ENCODE results near the gene WDR91. TPM values are rescaled to one million over a fixed set of nuclear protein-coding genes. Genes with fewer than 3 reads are reported as not detected.
A peak's percentile ranks its signal among the peaks of the same experiment; 100 is the strongest.

Gene WDR91
- polyA plus RNA-seq, 3 donors, result 50.9 to 70.3 (median 51.2) TPM

DNA sequence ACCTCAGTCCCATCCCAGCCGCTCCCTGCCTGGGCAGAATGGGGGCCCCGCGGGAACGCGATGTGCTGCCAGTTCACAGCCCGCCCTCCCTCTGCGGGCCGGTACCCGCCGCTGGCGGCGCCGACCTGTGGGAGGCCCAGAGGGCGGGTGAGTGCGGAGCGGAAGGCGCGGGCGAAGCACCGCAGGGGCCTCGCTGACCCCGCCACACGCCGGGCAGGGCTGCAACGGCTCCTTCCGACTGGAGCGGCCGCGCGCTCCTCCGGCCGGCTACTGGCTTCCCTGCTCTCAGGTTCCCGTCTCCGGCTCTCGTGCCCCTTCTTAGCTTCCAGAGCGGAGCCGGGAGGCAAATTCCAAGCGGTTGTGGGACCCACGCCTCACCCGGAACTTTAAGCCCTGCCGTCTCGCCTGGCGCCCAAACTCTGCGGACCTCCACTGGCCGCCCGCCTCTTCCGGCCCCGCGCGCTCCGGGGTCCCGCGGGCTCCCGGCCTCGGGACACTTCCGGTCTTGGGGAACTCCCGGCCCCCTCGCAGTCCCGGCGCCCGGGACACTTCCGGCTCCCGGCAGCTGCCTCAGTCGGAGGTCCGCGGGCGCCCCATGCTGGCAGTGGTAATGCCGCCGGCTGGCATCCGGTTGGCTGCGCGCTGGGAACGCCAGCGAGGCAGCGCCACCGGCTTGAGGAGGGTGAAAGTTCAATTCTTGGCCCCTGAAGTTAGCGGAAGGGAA, 40.9 kb downstream of the WDR91 start, which contains the start of gene CYREN:
Gene CYREN (minus strand): TSS at position 434 of the 724 bp plus-strand sequence. CDS start 1,785 bp downstream, outside the sequence.
- DNase-seq (ENCODE audit: extremely low read depth in 1 of 11, low read depth in 9 of 11, low spot score in 4 of 11), result peak; percentile 70 to 92 (median 85)

DNA sequence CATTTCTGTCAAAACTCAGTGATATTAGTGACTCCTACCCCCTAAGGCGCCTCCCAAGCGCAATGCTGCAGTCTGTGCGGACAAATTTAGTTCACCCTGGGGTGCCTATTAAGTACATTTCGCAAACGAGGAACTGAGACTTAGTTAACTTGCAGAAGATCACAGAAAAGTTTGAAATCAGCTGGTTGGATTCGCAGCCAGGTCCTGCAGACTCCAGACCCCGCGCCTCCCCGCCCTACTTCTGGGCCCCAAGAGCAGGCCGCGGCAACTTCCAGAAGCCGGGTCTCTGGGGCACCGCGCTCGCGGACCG, 41.4 kb downstream of the WDR91 start:
- no peak for DNase-seq (ENCODE audit: extremely low read depth in 1 of 11, low read depth in 9 of 11, low spot score in 4 of 11)

DNA sequence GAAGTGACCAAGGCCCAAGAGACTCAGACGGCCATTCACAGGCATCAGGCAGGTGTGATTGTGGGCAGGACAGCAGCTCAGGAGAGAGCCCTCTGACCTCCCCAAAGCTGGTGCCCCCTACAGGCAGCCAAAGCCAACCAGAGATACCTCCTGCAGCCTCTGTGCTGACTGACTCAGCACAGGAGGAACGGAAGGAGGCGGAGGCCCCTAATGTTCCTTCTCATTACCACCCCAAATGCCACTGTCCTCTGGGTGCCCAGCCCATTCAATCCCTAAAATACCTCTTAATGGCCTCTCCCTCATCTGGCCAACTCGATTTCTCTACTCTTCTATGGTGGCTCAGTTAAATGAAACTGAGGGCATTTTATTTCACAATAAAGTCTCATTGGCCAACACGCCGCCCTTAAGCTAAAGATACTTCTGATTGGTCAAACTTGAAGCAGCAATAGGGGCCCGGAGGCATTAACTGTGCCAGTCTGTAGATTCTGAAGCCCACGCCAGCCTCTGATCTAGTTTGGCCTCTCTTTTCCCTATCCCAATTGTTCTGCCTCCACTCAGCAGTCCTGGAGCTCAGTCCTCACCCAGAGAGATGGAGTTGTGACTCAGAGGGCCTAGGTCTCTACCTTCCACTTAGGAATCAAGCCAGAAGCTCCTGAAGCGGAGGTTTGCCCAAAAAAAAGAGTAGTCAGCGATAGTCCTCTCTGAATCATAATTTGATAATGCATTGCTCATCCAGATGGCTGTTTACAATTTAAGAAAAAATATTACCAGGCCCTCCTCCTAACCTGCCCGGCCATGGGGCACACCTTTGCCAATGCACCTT, 42.0 kb downstream of the WDR91 start:
- DNase-seq (ENCODE audit: extremely low read depth in 1 of 11, low read depth in 9 of 11, low spot score in 4 of 11), result no peak

DNA sequence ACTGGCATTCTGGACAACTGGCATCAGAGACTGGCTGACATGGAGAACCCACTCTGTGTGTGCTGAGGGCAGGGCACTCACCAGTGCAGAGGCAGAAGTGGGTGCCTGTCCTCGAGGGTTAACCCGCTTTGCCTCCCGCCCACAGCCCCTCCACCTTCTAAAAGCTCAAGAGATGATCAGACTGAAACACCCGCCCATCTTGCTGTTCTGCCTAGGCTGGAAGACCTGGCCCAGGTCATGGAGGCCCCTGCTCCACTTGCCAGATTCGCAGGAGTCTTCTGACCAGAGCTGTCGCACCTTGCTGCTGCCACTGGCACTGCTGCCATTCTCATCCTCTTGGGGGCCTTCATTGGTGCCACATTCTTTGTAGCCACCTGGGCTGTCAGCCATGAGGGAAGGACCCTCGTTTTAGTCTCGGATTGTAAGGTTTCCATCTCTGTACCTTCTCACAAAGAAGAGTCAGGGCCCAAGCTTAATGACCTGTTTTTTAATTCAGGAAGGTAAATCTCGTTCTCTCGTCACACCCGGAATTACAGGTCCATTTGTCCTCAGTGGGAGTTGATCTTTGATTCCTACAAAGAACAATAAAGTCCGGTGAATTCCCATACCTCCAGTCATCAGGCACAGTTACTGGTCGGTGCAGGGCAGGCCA, 42.7 kb downstream of the WDR91 start:
- no peak for DNase-seq (ENCODE audit: extremely low read depth in 1 of 11, low read depth in 9 of 11, low spot score in 4 of 11)

DNA sequence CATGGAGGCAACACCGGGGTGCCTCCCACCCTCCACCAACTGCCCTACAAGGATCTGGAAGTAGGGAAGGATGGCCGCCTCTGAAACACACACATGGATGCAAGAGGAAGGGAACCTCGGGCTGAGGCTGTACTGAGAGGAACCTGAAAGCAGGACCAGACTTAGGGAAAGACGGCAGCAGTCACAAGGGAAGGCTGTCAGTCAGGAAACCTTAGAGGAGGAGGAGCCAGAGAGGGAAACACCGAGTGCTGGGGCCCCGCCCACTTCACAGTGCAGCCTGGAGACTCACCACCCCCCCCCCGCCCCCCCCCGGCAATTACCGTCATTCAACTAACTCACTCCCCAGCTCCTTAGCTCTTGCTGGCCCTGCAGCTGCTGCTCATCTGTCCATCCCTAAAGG, 43.3 kb downstream of the WDR91 start:
- no peak for DNase-seq (ENCODE audit: extremely low read depth in 1 of 11, low read depth in 9 of 11, low spot score in 4 of 11)

DNA sequence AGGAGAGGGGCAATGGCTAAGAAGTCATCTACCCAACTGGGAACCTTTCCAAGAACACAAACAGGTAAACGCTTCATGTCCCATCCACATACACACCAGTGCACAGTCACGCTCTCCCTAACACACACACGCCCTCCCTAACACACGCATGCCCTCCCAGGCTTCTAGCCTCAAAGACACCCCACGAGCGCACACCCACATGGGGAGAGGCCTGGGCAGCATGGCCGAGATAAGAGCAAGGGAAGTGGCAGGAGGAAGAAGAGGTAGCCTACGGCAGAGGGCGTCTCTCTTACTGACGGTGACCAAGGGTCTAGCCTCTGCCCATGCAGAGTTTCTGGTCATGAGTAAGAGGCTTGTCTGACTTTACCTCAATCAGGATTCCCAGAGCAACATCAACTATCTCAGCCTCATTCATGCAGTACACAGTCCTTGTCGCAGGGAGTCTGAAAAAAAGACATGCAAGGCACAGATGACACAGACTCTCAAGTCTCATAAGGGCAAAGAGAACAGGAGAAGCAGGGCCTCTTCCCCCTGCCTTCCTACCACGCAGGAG, 43.9 kb downstream of the WDR91 start:
- no peak for DNase-seq (ENCODE audit: extremely low read depth in 1 of 11, low read depth in 9 of 11, low spot score in 4 of 11)

DNA sequence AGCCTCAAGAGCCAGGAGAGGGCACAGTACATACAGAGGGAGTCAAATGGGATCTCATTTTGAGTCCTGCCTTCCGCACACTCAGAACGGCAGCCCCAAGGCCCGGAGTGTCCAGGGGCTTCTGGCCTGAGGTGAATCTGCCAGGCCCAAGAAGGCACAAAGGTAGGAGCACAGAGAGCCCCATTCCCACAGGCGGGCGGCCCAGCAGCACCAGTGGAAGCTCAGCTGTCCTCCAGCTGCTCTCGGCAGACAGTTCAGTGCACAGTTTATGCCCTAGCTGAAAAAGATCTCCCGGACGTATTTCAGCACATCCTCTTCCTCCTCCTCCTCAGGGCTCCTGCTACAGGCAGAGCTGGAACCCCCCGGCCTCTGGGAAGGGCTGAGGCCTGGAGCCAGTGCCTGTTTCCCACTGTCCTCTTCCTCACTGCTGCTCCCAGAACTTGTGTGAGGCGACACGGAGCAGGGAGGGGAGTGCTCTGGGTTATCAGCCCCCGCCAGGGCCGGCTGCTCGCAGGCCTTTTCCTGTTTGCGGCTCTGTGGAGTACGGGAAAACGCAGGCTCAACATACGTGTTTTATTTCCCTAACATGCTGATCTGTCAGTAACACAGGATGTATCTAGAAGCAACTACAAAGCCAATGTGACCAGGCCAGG, 44.9 kb downstream of the WDR91 start:
- DNase-seq (ENCODE audit: extremely low read depth in 1 of 11, low read depth in 9 of 11, low spot score in 4 of 11), result no peak

DNA sequence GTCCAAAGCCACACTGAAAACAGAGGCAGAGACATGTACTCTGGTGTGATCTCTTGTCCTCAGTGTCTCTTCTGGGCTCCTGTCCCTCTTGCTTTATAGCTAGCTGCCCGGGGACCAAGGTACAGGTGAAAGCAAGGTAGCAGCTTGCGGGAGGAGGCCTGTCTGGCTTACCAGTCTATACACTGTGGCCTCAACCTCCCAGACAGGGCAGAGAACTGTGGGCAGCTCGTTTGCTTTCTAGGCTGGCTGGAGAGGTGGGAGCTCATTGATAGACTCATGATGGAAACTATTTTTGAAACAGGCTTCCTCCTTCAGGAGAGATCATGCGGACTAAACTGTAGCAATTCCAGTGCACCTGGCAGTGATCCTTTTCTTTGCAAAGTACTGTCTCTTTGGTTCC, 45.5 kb downstream of the WDR91 start:
- DNase-seq (ENCODE audit: extremely low read depth in 1 of 11, low read depth in 9 of 11, low spot score in 4 of 11), result no peak

DNA sequence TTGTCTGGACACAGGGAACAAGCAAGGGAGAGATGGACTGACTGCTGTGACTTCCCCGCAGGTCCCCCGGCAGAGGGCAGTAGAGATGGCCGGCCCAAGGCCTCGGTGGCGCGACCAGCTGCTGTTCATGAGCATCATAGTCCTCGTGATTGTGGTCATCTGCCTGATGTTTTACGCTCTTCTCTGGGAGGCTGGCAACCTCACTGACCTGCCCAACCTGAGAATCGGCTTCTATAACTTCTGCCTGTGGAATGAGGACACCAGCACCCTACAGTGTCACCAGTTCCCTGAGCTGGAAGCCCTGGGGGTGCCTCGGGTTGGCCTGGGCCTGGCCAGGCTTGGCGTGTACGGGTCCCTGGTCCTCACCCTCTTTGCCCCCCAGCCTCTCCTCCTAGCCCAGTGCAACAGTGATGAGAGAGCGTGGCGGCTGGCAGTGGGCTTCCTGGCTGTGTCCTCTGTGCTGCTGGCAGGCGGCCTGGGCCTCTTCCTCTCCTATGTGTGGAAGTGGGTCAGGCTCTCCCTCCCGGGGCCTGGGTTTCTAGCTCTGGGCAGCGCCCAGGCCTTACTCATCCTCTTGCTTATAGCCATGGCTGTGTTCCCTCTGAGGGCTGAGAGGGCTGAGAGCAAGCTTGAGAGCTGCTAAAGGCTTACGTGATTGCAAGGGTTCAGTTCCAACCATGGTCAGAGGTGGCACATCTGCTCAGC, 46.8 kb downstream of the WDR91 start:
- no peak for DNase-seq (ENCODE audit: extremely low read depth in 1 of 11, low read depth in 9 of 11, low spot score in 4 of 11)

DNA sequence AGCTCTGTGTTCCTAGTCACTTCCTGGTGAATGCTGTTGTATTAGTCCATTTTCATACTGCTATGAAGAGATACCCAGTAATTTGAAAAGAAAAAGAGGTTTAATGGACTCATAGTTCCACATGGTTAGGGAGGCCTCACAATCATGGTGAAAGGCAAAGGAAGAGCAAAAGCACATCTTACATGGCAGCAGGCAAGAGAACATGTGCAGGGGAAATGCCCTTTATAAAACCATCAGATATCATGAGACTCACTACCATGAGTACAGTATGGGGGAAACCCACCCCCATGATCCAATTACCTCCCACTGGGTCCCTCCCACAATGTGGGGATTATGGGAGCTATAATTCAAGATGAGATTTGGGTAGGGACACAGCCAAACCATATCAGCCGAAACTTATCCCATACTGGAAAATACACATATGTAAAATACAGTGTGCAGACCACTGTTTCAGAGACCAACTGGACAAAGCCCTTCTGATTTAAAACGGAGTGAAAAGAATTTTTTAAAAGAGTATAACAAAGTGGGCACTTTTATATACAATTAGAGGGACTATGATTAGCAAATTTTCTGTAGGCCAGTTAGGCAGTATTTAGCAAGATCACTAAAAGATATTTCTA, 48.8 kb downstream of the WDR91 start:
- no peak for DNase-seq (ENCODE audit: extremely low read depth in 1 of 11, low read depth in 9 of 11, low spot score in 4 of 11)

DNA sequence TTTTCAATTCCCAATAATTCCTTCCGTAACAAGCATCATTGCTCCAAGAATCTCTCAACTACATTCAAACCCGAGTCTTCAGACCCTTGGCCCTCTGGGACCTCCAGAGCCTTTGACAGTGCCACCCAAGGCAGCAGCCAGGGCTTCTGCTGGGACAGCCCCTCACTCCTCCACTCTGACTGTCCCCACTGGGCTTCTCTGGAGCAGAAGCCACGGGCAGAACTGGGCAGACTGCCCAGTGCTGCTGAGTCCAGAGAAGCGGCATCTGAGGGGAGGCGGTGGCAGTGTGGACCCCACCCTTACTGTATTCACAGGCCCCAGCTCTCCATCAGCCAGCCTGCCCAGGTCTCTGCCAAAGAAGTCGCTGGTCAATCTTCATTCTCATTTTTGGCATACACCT, 49.7 kb downstream of the WDR91 start:
- no peak for DNase-seq (ENCODE audit: extremely low read depth in 1 of 11, low read depth in 9 of 11, low spot score in 4 of 11)

DNA sequence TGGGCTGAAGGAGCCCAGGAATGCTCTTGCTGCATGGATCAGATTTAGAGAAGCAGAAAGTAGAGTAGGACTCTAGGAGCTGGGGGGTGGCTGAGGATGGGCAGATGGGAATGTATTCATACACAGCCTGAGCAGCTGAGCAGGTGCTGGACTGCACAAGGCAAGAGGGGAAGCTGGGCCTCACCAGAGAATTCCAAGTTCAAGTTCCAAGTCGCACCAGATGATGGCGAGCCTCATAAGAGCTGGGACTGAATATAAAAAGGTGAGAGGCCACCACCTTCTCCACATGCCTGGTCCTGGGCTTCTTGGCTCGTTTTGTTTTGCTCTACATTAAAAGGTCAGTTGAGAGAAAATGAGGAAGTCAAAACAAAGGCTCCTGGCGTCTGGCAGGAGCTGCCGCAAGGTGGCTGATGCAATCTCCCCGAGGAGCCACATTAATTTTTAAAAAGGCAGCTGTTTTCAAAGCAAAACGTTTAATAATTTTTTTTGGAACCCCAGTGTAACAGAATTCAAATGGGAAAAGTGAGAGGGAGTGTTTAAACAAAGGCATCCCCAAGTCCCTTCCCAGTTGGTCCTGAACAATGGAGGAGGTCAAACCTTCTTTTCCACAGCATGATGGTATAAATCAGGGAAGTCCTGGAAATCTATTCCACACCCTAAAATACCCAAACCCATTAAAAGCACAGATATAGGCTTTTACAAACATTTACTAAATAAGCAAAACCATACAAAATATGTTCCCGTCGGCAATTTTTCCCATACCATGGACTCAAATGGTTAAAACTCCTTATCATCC, 50.3 kb downstream of the WDR91 start:
- DNase-seq (ENCODE audit: extremely low read depth in 1 of 11, low read depth in 9 of 11, low spot score in 4 of 11), result no peak

DNA sequence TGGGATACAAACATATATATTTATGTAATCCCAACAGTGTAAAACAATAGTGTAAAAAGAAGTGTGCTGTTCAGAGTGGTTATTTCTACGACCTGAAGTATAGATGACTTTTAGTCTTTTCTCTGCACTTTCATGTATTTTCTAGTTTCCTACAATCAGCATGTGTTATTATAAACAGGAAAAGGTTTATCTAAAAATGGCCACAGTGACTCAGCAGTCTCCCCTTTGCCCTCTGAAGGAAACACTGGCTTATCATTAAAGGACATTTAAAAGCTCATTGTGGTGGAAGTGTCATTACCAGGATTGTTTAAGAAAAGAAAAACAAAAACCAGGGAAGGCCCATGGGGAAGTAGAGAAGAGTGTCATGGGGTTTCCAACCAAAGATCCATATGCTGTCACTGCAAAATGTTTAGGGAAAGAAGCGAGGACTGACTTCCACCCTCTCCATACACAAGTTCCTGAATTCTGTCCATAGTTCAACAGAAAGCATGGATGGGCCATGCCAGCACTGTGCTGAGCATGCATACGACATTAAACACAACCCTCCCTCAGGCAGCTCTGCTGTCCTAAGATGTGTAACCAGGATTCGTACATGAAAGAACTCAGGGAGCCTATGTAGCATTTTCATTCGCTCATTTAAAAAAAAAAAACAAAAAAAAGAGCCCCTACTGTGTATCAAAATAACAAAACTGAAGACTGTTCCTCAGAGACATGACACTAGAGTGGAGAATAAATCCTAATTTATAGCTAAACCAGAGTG, 51.0 kb downstream of the WDR91 start:
- DNase-seq (ENCODE audit: extremely low read depth in 1 of 11, low read depth in 9 of 11, low spot score in 4 of 11), result no peak

DNA sequence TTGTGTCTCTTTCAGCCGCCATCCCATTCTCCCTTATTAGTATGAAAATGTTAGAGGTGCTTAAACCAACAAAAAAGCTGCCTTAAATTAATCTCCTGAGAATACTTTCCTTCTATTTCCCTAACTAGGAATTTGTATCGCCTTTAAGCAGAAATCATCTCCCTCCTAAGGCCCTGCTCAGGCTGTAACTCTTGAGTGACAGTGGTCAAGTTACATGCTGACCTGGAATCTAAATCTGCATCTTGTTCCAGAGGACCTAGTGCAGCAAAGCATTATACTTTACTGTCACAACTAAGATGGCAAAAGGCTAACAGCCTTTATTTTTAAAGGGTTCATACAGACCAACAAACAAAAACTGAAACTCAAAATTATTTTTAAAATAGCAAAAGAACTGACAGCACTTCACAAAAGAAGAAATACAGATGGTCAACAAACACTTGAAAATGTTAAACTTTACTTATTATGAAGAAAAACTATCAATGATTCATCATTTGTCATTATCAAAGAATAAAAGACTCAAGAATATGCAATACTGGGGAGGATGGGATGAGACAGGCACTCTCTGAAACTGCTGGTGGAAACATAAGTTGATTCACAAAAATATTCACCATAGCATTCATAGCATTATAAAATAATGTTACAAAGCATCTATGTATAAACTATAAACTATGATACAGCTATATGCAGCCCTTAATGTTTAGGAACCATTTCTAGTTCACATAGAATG, 51.8 kb downstream of the WDR91 start:
- no peak for DNase-seq (ENCODE audit: extremely low read depth in 1 of 11, low read depth in 9 of 11, low spot score in 4 of 11)

DNA sequence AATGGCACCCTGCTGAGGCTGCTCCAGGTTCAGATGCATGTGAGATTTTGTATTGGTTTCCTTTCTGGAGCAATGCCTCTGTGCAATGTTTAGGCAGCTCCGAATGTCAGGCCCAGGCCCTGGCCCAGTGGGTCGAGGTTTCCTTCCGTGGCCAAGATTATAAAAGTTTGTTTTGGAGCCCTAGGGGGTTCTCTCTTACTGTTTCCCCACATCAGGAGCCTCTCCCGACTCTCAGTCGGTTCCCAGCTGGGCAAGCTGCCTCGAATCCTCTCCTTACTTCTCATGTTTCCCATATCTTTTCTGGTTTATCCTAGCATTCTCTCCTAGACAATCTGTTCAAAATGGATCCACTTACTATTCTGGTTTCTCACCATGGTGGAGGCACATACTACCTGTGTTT, 52.5 kb downstream of the WDR91 start:
- DNase-seq (ENCODE audit: extremely low read depth in 1 of 11, low read depth in 9 of 11, low spot score in 4 of 11), result no peak

DNA sequence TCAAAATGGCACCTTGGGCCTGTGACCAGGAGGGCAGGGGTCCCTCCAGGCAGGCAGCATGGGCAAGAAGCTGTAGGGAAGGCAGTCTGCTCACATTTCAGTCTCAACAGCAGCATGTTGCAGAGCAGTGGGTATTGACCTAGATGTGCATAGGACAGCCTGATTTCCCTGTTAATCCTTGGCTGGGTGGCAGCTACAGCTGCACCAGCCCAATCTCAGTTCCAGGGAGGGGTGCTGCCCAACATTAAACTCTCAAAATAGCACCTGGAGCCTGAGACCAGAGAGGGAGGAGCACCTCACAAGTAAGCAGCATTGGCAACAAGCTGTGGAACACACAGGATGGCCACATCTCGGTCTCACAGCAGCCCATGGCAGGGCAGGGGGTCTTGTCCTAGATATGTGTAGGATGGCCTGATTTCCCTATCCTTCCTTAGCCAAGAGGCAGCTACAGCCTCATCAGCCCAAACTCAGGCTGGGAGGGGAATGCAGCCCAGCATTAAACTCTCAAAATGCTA, 53.1 kb downstream of the WDR91 start:
- DNase-seq (ENCODE audit: extremely low read depth in 1 of 11, low read depth in 9 of 11, low spot score in 4 of 11), result no peak
